ENCODE data around the gene FGF11.
A peak's percentile ranks its signal among the peaks of the same experiment; 100 is the strongest.

FGF11 gene

GRCh38 chr17:7416323-7416722 lies 23.0 kb upstream of the FGF11 start:
- TF ChIP-seq CTCF (IDR thresholded peaks at IDR 0.05; ENCODE audit: low read depth, low read length, missing control alignments): peak; percentile 19
- H3K4me3 ChIP-seq (ENCODE audit: low read depth, low read length): no peak overlapping the region
- no peak for DNase-seq (ENCODE audit: low read depth)

GRCh38 chr17:7417056-7417655 lies 22.2 kb upstream of the FGF11 start:
- H3K4me3 ChIP-seq (ENCODE audit: low read depth, low read length): no peak overlapping the region
- TF ChIP-seq CTCF (IDR thresholded peaks at IDR 0.05; ENCODE audit: low read depth, low read length, missing control alignments): no peak
- DNase-seq (ENCODE audit: low read depth): no peak

GRCh38 chr17:7418472-7419152 lies 20.7 kb upstream of the FGF11 start:
- H3K4me3 ChIP-seq (ENCODE audit: low read depth, low read length): no peak overlapping the region
- TF ChIP-seq CTCF (IDR thresholded peaks at IDR 0.05; ENCODE audit: low read depth, low read length, missing control alignments): no peak
- DNase-seq (ENCODE audit: low read depth): no peak

GRCh38 chr17:7419819-7420610 lies 19.3 kb upstream of the FGF11 start, which contains the start of gene SPEM1:
Gene SPEM1, plus strand, starts transcription at chr17:7420324. Its CDS starts 61 bp downstream, at chr17:7420385.
- no peak for TF ChIP-seq CTCF (IDR thresholded peaks at IDR 0.05; ENCODE audit: low read depth, low read length, missing control alignments)
- no peak for DNase-seq (ENCODE audit: low read depth)
- H3K4me3 ChIP-seq (ENCODE audit: low read depth, low read length): no peak within 1 kb of the TSS

GRCh38 chr17:7421186-7421585 lies 18.1 kb upstream of the FGF11 start:
- TF ChIP-seq CTCF (IDR thresholded peaks at IDR 0.05; ENCODE audit: low read depth, low read length, missing control alignments): no peak
- H3K4me3 ChIP-seq (ENCODE audit: low read depth, low read length): no peak overlapping the region
- DNase-seq (ENCODE audit: low read depth): no peak

- H3K4me3 ChIP-seq (ENCODE audit: low read depth, low read length): no peak overlapping the region
- TF ChIP-seq CTCF (IDR thresholded peaks at IDR 0.05; ENCODE audit: low read depth, low read length, missing control alignments): no peak
- DNase-seq (ENCODE audit: low read depth): no peak
These were observed 15.6 kb upstream of the FGF11 start for GRCh38 chr17:7423679-7424078.
